ENCODE measurements around the gene MESP1.

GRCh38 chr15:89758283-89758682 lies 7.2 kb upstream of the MESP1 start:
- TF ChIP-seq CTCF (IDR thresholded peaks at IDR 0.05) = no peak
- TF ChIP-seq POLR2A (IDR thresholded peaks at IDR 0.05) = no peak
